ENCODE measurements around the gene MYOZ2.

The MYOZ2 gene

GRCh38 chr4:119206178-119206577 is 70.5 kb downstream of the MYOZ2 start:
- Histone ChIP-seq H3K27ac (no peak overlapping the region), H2AFZ (no peak overlapping the region)
- TF ChIP-seq CTCF (IDR thresholded peaks at IDR 0.05) = no peak

GRCh38 chr4:119207051-119207450 is 71.4 kb downstream of the MYOZ2 start:
- Histone ChIP-seq H3K79me2 (no peaks in the 10 kb centered on the region), H3K4me3 (ENCODE audit: low read depth, low read length) (no peak overlapping the region), H3K4me2 (ENCODE audit: low read length) (no peak overlapping the region), H3K9me3 (ENCODE audit: control insufficient read depth, low read length) (no peaks in the 10 kb centered on the region), H3K27ac (no peak overlapping the region), H2AFZ (no peak overlapping the region), H3K36me3 (ENCODE audit: control insufficient read depth, insufficient read depth, low read length) (no peaks in the 10 kb centered on the region), H3K27me3 (ENCODE audit: control insufficient read depth, insufficient read depth, low read length) (no peaks in the 10 kb centered on the region), H3K9ac (no peak overlapping the region), H3K4me1 (no peaks in the 10 kb centered on the region)
- no peak for TF ChIP-seq CTCF (IDR thresholded peaks at IDR 0.05)

More at GRCh38 chr4:119206178-119206577, 70.5 kb downstream of the MYOZ2 start:
- Histone ChIP-seq H3K9ac (no peak overlapping the region), H3K27me3 (ENCODE audit: control insufficient read depth, insufficient read depth, low read length) (no peaks in the 10 kb centered on the region), H3K79me2 (no peaks in the 10 kb centered on the region), H3K9me3 (ENCODE audit: control insufficient read depth, low read length) (no peaks in the 10 kb centered on the region), H3K4me3 (ENCODE audit: low read depth, low read length) (no peak overlapping the region), H3K4me2 (ENCODE audit: low read length) (no peak overlapping the region), H3K36me3 (ENCODE audit: control insufficient read depth, insufficient read depth, low read length) (no peaks in the 10 kb centered on the region), H3K4me1 (no peaks in the 10 kb centered on the region)

GRCh38 chr4:119209077-119209476 is 73.4 kb downstream of the MYOZ2 start:
- H2AFZ ChIP-seq = no peak overlapping the region
- no peak overlapping the region for H3K4me2 ChIP-seq (ENCODE audit: low read length)
- H3K4me3 ChIP-seq (ENCODE audit: low read depth, low read length) = no peak overlapping the region
- no peaks in the 10 kb centered on the region for H3K9me3 ChIP-seq (ENCODE audit: control insufficient read depth, low read length)
- no peaks in the 10 kb centered on the region for H3K4me1 ChIP-seq
- no peaks in the 10 kb centered on the region for H3K79me2 ChIP-seq
- H3K36me3 ChIP-seq (ENCODE audit: control insufficient read depth, insufficient read depth, low read length) = no peaks in the 10 kb centered on the region
- H3K9ac ChIP-seq = no peak overlapping the region
- no peak for TF ChIP-seq CTCF (IDR thresholded peaks at IDR 0.05)
- no peaks in the 10 kb centered on the region for H3K27me3 ChIP-seq (ENCODE audit: control insufficient read depth, insufficient read depth, low read length)
- H3K27ac ChIP-seq = no peak overlapping the region

- H3K79me2 ChIP-seq = no peaks in the 10 kb centered on the region
- H3K27ac ChIP-seq = no peak overlapping the region
- no peak for TF ChIP-seq CTCF (IDR thresholded peaks at IDR 0.05)
Observed at GRCh38 chr4:119209586-119209985, 74.0 kb downstream of the MYOZ2 start.

GRCh38 chr4:119210775-119211174 is 75.1 kb downstream of the MYOZ2 start:
- no peak overlapping the region for H3K9ac ChIP-seq
- no peak overlapping the region for H3K4me2 ChIP-seq (ENCODE audit: low read length)
- H3K4me1 ChIP-seq = no peaks in the 10 kb centered on the region
- no peak overlapping the region for H3K27ac ChIP-seq
- no peak overlapping the region for H2AFZ ChIP-seq
- no peaks in the 10 kb centered on the region for H3K9me3 ChIP-seq (ENCODE audit: control insufficient read depth, low read length)
- no peaks in the 10 kb centered on the region for H3K79me2 ChIP-seq
- no peaks in the 10 kb centered on the region for H3K36me3 ChIP-seq (ENCODE audit: control insufficient read depth, insufficient read depth, low read length)
- TF ChIP-seq CTCF (IDR thresholded peaks at IDR 0.05) = no peak
- H3K27me3 ChIP-seq (ENCODE audit: control insufficient read depth, insufficient read depth, low read length) = no peaks in the 10 kb centered on the region
- H3K4me3 ChIP-seq (ENCODE audit: low read depth, low read length) = no peak overlapping the region

More at GRCh38 chr4:119209586-119209985, 74.0 kb downstream of the MYOZ2 start:
- no peaks in the 10 kb centered on the region for H3K36me3 ChIP-seq (ENCODE audit: control insufficient read depth, insufficient read depth, low read length)
- no peaks in the 10 kb centered on the region for H3K9me3 ChIP-seq (ENCODE audit: control insufficient read depth, low read length)
- H3K4me2 ChIP-seq (ENCODE audit: low read length) = no peak overlapping the region
- no peaks in the 10 kb centered on the region for H3K4me1 ChIP-seq
- H3K9ac ChIP-seq = no peak overlapping the region
- H3K4me3 ChIP-seq (ENCODE audit: low read depth, low read length) = no peak overlapping the region
- no peaks in the 10 kb centered on the region for H3K27me3 ChIP-seq (ENCODE audit: control insufficient read depth, insufficient read depth, low read length)
- H2AFZ ChIP-seq = no peak overlapping the region

Measured in parathyroid adenoma (tissue), 2 donors.